CD14-positive monocyte (primary cell): Measurements from ENCODE around the gene FKBP10. TPM values are rescaled to one million over a fixed set of nuclear protein-coding genes. Genes with fewer than 3 reads are reported as not detected.
"Not testable (repeated sequence)": the region's sequence is repeated elsewhere in the genome, so short reads cannot be mapped to it uniquely, and the experiment has no call there.

Source experiments
- DNase-seq, 3 donors: peaks; one replicate each; pipeline ENCODE4 v3.0.0-alpha.2; 2011 to 2022
- H2AFZ ChIP-seq: 2 replicates; pipeline ENCODE4 v1.6.0; 2012; ENCODE audit warnings: mild to moderate bottlenecking, low read depth, low read length, inconsistent platforms; ENCODE audit not compliant: insufficient read depth, poor library complexity, severe bottlenecking
- H3K27ac ChIP-seq, 2 donors: 1 replicate in 1 of 2; 2 replicates in 1 of 2; pipeline ENCODE4 v1.5.1; 2012 to 2013; ENCODE audit warnings: low read length in 2 of 2, control low read depth in 1 of 2, inconsistent platforms in 1 of 2, low read depth in 1 of 2, mild to moderate bottlenecking in 1 of 2
- H3K27me3 ChIP-seq, 2 donors: one replicate each; pipeline versions ENCODE4 v1.6.0 to v1.6.1; 2011 to 2013; ENCODE audit warnings: low read length in 2 of 2; ENCODE audit not compliant: control insufficient read depth in 2 of 2, insufficient read depth in 2 of 2
- H3K36me3 ChIP-seq, 2 donors: replicated peaks in 1 of 2; 1 replicate in 1 of 2; 2 replicates in 1 of 2; pipeline versions ENCODE4 v1.5.1 to v1.6.1; 2012 to 2013; ENCODE audit warnings: low read length in 2 of 2, control low read depth in 1 of 2, inconsistent platforms in 1 of 2, mild to moderate bottlenecking in 1 of 2; ENCODE audit not compliant: insufficient read depth in 2 of 2, control insufficient read depth in 1 of 2
- H3K4me1 ChIP-seq, 2 donors: 1 replicate in 1 of 2; 2 replicates in 1 of 2; pipeline versions ENCODE4 v1.5.1 to v1.6.1; 2012 to 2013; ENCODE audit warnings: low read length in 2 of 2, control low read depth in 1 of 2, inconsistent platforms in 1 of 2, mild to moderate bottlenecking in 1 of 2, moderate library complexity in 1 of 2; ENCODE audit not compliant: insufficient read depth in 2 of 2, control insufficient read depth in 1 of 2
- H3K4me2 ChIP-seq: replicated peaks from 2 replicates; pipeline ENCODE3; 2012; ENCODE audit warnings: low read length, moderate library complexity, mild to moderate bottlenecking; ENCODE audit not compliant: poor library complexity, severe bottlenecking; ENCODE audit errors: extremely low read depth
- H3K4me3 ChIP-seq, 3 experiments: fragments of 200-600 bp in 1 of 3; sonication (generic) in 1 of 3; replicated peaks in 1 of 3; 1 replicate in 2 of 3; 2 replicates in 1 of 3; pipeline ENCODE4 v1.5.1; 2011 to 2013; ENCODE audit warnings: low read length in 3 of 3, mild to moderate bottlenecking in 3 of 3, control low read depth in 2 of 3, low read depth in 2 of 3, inconsistent platforms in 1 of 3, moderate library complexity in 1 of 3
- H3K79me2 ChIP-seq: 2 replicates; pipeline ENCODE4 v1.6.0; 2012; ENCODE audit warnings: mild to moderate bottlenecking, control low read depth, inconsistent platforms, low read length, moderate library complexity; ENCODE audit not compliant: insufficient read depth
- H3K9ac ChIP-seq: 2 replicates; pipeline ENCODE4 v1.6.0; 2017; ENCODE audit warnings: low read length, mild to moderate bottlenecking; ENCODE audit not compliant: insufficient read depth, poor library complexity, severe bottlenecking
- H3K9me3 ChIP-seq, 2 donors: replicated peaks in 1 of 2; 1 replicate in 1 of 2; 2 replicates in 1 of 2; pipeline versions ENCODE4 v1.5.1 to v1.6.1; 2012 to 2013; ENCODE audit warnings: low read length in 2 of 2, control low read depth in 1 of 2; ENCODE audit not compliant: control insufficient read depth in 1 of 2, insufficient read depth in 1 of 2
- H4K20me1 ChIP-seq: 2 replicates; pipeline ENCODE4 v1.6.0; 2012; ENCODE audit warnings: mild to moderate bottlenecking, low read length, control low read depth, moderate library complexity; ENCODE audit not compliant: insufficient read depth
- H3K27ac Mint-ChIP-seq, 7 donors: one replicate each; pipeline ENCODE4 v1.8.0; 2020; ENCODE audit warnings: mild to moderate bottlenecking in 7 of 7, mixed read lengths in 7 of 7, moderate library complexity in 6 of 7, inconsistent platforms in 2 of 7
- H3K27me3 Mint-ChIP-seq, 3 donors: one replicate each; pipeline ENCODE4 v1.8.0; 2021 to 2022; ENCODE audit warnings: low read depth in 3 of 3, mild to moderate bottlenecking in 3 of 3, mixed read lengths in 3 of 3, moderate library complexity in 3 of 3, inconsistent platforms in 1 of 3
- H3K36me3 Mint-ChIP-seq, 2 donors: one replicate each; pipeline ENCODE4 v1.8.0; 2020; ENCODE audit warnings: mixed read lengths in 2 of 2, inconsistent platforms in 1 of 2, mild to moderate bottlenecking in 1 of 2
- H3K4me1 Mint-ChIP-seq: one replicate; pipeline ENCODE4 v1.8.0; 2020; ENCODE audit warnings: mild to moderate bottlenecking, mixed read lengths
- H3K4me3 Mint-ChIP-seq, 2 donors: one replicate each; pipeline ENCODE4 v1.8.0; 2020; ENCODE audit warnings: mild to moderate bottlenecking in 2 of 2, mixed read lengths in 2 of 2, moderate library complexity in 1 of 2
- H3K9me3 Mint-ChIP-seq, 7 donors: one replicate each; pipeline ENCODE4 v1.8.0; 2020 to 2022; ENCODE audit warnings: mixed read lengths in 7 of 7, mild to moderate bottlenecking in 6 of 7, moderate library complexity in 6 of 7, inconsistent platforms in 2 of 7
- WGBS: methylation state at CpG from one replicate; pipeline ENCODE4 v1.1.5; 2013; ENCODE audit warnings: missing lambda C conversion rate; ENCODE audit not compliant: insufficient coverage; 5-methylcytosine and 5-hydroxymethylcytosine counted together
- intact Hi-C, 2 donors: fragments of 100-400 bp; cut with micrococcal nuclease; formaldehyde crosslinking; loops; one replicate each; pipeline versions ENCODE4 v1.15.0 to v1.15.1; 2023
- polyA plus RNA-seq, 3 donors: library from polyadenylated mRNA; depleted of rRNA in 1 of 3; unstranded in 2 of 3; stranded (reverse) in 1 of 3; fragments of 300-500 nt in 2 of 3; fragments of >200 nt in 1 of 3; fragmentation: Illumina TruSeq in 2 of 3; gene quantifications; 1 replicate in 2 of 3; 2 replicates in 1 of 3; pipeline ENCODE4 v1.2.3, GENCODE V29; 2012 to 2021
- TF ChIP-seq, protein P1 (sequence below): fragments of 200-600 bp; IDR thresholded peaks from one replicate; pipeline ENCODE4 v1.8.0; 2022; ENCODE audit warnings: antibody characterized with exemption, mild to moderate bottlenecking

FKBP10 gene
- polyA plus RNA-seq, 3 donors = not detected

DNA sequence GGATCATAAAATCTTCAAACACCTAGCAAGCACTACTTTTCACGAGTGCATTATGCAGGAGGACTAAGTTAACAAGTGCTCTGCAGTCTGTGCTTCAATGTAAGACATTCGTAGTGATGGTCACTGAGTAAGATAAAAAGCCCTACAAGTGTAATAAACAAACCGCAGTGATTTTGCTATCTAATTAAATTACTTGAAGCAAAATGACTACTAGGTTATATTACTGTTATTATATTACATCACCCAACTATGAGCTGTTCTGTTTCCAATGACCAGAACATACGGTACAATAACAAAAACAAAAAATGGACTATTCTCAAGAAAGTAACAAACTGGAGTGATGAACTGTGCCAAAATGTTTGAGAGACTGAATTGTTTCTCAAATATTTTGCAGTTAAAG is 36.0 kb downstream of the FKBP10 start:
- Mint-ChIP-seq H3K36me3 (peaks cover 26 to 40% of the 10 kb centered on the region in 2 donors), H3K4me3 (no peak overlapping the region), H3K27ac (no peak overlapping the region), H3K27me3 (peaks cover 0 to 2% (median 0%) of the 10 kb centered on the region in 3 donors), H3K9me3 (peaks cover 0 to 2% (median 0%) of the 10 kb centered on the region in 7 donors), H3K4me1 (peaks cover 11% of the 10 kb centered on the region)
- H4K20me1 ChIP-seq = peaks cover 27% of the 10 kb centered on the region
- peaks cover 34% of the 10 kb centered on the region for H3K79me2 ChIP-seq
- H3K9me3 ChIP-seq = no peaks in the 10 kb centered on the region
- H3K4me2 ChIP-seq = no peak overlapping the region
- no peak overlapping the region for H3K4me3 ChIP-seq
- H3K27ac ChIP-seq = no peak overlapping the region
- H3K36me3 ChIP-seq = peaks cover 15 to 48% of the 10 kb centered on the region in 2 donors
- H2AFZ ChIP-seq = no peak overlapping the region
- WGBS = no CpG with 5 or more reads among the region's 4 CpGs
- H3K27me3 ChIP-seq = no peaks in the 10 kb centered on the region
- DNase-seq = no peak
- intact Hi-C loops = no loop called here
- TF ChIP-seq, protein P1, sequence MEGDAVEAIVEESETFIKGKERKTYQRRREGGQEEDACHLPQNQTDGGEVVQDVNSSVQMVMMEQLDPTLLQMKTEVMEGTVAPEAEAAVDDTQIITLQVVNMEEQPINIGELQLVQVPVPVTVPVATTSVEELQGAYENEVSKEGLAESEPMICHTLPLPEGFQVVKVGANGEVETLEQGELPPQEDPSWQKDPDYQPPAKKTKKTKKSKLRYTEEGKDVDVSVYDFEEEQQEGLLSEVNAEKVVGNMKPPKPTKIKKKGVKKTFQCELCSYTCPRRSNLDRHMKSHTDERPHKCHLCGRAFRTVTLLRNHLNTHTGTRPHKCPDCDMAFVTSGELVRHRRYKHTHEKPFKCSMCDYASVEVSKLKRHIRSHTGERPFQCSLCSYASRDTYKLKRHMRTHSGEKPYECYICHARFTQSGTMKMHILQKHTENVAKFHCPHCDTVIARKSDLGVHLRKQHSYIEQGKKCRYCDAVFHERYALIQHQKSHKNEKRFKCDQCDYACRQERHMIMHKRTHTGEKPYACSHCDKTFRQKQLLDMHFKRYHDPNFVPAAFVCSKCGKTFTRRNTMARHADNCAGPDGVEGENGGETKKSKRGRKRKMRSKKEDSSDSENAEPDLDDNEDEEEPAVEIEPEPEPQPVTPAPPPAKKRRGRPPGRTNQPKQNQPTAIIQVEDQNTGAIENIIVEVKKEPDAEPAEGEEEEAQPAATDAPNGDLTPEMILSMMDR = no peak
- H3K9ac ChIP-seq = no peak overlapping the region
- no peaks in the 10 kb centered on the region for H3K4me1 ChIP-seq

DNA sequence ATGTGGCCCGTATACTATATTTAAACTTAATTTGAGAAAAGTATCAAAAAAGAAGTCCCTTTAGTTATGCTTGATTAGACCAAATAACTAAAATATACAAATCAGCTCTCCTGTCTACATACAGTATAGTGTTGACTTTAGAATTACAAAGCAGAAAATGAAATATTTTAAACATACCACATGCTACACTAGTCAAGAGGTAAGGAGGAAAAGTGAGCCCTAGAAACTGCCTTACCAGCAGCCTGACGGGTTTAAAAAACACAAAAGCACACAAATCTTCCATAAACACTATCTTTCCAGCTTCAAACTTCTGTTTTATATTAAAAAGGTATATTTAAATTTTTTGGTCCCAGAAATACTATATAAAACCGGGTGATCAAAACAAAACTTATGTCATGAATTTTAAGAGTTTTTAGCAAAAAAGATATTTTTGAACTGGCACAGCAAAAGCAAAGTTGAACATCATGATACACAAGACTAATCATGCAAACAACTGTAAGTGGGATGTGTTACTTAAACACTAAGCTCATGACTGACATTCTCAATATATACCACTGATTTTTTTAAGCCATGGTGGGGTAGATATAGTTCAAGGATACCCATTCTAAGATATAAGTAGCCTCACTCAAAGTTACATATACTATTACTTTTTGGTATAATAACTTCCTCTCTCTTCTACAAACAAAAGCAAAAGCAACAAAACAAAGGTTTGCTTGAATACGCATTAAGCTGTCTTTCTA is 36.6 kb downstream of the FKBP10 start:
- Mint-ChIP-seq H3K27me3 (peaks cover 0 to 2% (median 0%) of the 10 kb centered on the region in 3 donors), H3K9me3 (peaks cover 0 to 2% (median 0%) of the 10 kb centered on the region in 7 donors), H3K4me3 (no peak overlapping the region), H3K36me3 (peaks cover 33 to 46% of the 10 kb centered on the region in 2 donors), H3K4me1 (peaks cover 11% of the 10 kb centered on the region), H3K27ac (no peak overlapping the region)
- H3K9ac ChIP-seq = no peak overlapping the region
- H3K27me3 ChIP-seq = no peaks in the 10 kb centered on the region
- H3K9me3 ChIP-seq = no peaks in the 10 kb centered on the region
- TF ChIP-seq, protein P1 = no peak
- H3K4me2 ChIP-seq = no peak overlapping the region
- peaks cover 27% of the 10 kb centered on the region for H4K20me1 ChIP-seq
- peaks cover 34% of the 10 kb centered on the region for H3K79me2 ChIP-seq
- H3K27ac ChIP-seq = no peak overlapping the region
- 100% methylated on average over 1 of the region's 4 CpGs for WGBS
- H3K4me3 ChIP-seq = no peak overlapping the region
- no peak overlapping the region for H2AFZ ChIP-seq
- no peak for DNase-seq
- intact Hi-C loops = no loop called here
- H3K4me1 ChIP-seq = no peaks in the 10 kb centered on the region
- peaks cover 21 to 54% of the 10 kb centered on the region in 2 donors for H3K36me3 ChIP-seq

DNA sequence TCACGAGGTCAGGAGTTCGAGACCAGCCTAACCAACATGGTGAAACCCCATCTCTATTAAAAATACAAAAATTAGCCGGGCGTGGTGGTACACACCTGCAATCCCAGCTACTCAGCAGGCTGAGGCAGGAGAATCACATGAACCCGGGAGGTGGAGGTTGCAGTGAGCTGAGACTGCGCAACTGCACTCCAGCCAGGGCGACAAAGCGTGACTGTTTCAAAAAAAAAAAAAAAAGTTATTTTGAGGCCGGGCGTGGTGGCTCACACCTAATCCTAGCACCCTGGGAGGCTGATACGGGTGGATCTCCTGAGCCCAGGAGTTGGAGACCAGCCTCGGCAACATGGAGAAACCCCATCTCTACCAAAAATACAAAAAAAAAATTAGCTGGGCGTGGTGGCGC is 38.6 kb downstream of the FKBP10 start:
- H3K9me3 Mint-ChIP-seq, H3K27me3 Mint-ChIP-seq, intact Hi-C loops, H2AFZ ChIP-seq, H3K27ac Mint-ChIP-seq, H3K9ac ChIP-seq, H3K4me2 ChIP-seq, H3K27ac ChIP-seq, DNase-seq, H3K27me3 ChIP-seq, H3K4me1 ChIP-seq, H3K4me3 Mint-ChIP-seq, H3K4me3 ChIP-seq, H3K9me3 ChIP-seq: not testable (repeated sequence)
- WGBS = 100% methylated on average over 1 of the region's 14 CpGs
- Histone ChIP-seq H4K20me1 (peaks cover 27% of the 10 kb centered on the region), H3K79me2 (peaks cover 37% of the 10 kb centered on the region), H3K36me3 (peaks cover 25 to 63% of the 10 kb centered on the region in 2 donors)
- peaks cover 12% of the 10 kb centered on the region for H3K4me1 Mint-ChIP-seq
- H3K36me3 Mint-ChIP-seq = peaks cover 39 to 54% of the 10 kb centered on the region in 2 donors
